GM21390 (cell line): ENCODE results near the gene FHDC1.

Source experiments
- ATAC-seq: cut with Tn5 transposase; IDR thresholded peaks from one replicate; pipeline ENCODE4 v1.9.1; 2021; ENCODE audit not compliant: unreplicated experiment

FHDC1 gene

DNA sequence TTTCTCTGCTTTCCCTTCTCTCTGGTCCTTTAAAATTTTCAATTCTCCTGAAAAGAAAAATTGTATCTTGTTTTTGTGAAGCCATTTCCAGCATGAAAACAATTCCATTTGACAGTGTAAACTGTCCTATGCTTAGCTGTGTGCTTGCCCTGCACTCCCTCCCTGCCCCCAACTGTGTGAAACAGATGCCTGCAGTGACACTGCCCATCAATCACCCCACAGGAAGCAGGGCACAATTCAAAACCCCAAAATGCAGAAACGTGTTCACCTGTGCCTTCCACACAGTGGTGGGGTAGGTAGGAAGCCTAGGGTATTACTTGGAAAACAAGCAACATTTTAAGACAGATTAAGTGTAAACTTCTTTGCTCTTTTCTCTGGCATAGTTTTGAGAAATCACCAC lies 6.2 kb upstream of the FHDC1 start:
- no peak for ATAC-seq

DNA sequence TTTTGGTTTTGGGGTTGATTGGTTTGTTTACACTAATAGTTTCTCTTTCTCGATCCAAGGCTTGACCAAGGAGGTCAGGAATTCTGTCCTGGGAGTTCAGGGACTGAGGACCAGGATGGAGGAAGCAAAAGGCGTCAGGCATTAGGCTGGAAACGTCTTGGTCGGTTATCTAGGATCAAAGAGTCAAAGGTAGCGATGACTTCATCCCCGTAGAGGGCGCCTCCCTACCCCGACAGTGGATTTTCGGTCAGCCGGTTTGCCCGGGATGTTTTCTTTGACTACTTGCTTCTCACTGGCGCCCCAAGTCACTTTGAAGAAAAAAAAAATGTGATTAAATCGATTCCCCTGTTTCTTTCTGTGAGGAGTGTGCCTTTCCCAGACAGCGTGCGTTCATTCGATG lies 980 bp upstream of the FHDC1 start:
- no peak for ATAC-seq

DNA sequence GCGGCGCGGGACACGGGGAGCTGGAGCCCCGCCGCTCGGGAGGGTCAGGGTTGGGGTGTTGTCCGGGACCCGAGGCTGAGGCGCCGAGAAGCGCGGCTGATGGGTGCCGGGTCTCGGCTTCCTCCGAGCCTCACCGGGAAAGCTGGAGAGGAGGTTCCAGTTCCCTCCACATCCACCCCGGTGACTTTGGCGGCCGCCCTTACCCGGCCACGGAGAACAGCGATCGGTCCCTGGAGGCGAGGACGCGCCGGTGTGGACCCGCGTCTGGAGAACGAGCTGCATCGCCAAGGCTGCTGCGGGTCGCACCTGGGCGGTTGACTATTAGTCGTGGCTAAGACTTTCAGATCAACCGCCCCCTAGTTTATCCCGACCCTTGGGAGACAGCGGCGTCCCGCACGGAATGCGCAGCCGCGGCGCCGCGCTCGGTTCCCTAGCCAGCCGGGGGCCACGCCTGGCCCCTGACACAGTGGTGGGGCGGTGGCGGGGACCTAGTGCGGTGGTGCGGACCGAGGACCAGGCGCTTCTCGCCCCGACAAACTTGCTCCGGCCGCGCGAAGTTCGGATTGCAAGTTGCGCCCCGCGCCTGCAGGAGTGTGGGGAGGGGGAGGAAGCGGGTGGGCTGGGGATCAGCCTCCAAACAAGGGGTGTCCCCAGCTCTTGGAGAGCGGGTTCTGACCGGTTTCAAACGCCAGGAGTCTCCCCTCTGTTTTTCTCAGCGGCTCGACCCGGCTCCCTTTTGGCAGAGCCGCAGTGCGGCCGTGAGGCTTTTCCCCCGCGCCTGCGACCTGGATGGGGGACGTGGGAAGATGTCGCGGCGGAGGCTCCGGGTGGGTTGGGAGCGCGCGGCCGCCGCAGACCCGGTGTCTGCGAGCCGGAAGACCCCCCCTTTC lies 568 bp downstream of the FHDC1 start:
- ATAC-seq, result peak; percentile 39

DNA sequence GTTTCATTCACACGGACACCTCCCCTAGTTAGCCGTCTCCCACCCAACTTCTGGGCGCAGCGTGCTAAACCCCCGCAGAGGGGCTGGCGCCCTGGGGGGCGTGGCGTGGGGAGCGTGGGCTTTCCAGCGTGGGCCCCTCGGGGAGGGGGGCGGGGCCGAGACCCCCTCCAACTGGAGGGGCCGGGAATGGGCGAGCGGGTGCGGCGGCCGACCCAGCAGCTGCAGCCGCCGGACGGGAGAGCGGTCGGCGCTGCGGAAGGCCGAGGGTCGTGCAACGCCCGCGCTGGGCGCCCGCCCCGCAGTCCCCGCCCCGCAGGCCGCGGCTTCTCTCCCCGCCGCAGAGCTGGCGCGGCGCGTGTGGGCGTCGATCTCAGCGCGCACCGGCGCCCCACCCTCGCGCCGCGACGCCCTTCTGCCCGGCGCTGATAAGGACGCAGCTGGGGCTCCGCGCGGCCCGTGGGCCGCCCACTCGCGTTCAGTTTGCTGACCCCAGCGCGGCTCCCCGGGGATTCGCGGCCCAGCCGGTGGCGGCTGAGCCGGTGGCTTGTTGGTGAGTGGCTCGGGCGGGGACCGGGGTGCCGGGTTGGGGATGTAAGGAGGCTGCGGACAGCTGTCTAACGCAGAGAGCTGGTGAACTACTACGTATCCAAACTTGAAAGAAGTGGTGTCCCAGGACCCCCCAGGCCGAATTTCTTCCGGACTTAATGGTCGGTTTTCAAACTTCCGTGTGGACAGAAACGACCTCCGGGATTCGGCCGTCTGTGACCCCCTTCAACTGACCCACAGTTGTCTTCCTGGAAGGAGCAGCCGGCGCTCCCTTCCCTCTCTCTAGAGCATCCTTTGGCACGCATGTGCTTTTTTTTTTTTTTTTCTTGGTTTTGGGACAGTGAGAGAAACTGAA lies 1.5 kb downstream of the FHDC1 start:
- no peak for ATAC-seq

DNA sequence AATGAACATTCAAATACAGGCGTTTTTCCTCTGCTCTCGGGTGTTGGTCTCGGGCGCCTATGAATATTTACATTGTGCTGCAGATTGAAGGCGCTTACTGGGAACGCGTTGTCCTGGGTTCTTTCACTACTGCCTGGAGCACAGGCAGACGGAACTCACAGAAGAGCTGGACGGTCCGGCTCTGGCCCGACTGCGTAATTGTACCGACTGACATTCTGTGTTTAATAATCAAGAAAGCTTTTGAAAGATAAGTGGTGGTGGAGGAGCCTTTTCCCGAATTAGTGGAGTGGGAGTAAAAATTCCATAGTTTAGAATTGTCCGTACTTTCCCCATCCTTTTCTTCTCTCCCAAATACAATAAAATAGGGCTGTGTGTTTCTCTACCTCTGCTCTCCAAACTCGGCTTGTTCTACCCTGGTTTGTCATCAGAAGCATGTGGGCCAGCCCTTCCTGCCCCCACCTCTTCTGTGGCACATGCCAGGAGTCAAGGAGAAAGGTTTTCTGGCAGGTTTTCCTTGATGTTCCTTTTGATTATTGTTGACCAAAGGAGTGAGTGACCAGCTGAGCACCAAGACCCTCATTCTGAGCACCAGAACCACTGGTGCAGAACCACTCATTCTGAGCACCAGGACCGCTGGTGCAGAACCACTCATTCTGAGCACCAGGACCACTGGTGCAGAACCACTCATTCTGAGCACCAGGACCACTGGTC lies 2.3 kb downstream of the FHDC1 start:
- ATAC-seq, result no peak

DNA sequence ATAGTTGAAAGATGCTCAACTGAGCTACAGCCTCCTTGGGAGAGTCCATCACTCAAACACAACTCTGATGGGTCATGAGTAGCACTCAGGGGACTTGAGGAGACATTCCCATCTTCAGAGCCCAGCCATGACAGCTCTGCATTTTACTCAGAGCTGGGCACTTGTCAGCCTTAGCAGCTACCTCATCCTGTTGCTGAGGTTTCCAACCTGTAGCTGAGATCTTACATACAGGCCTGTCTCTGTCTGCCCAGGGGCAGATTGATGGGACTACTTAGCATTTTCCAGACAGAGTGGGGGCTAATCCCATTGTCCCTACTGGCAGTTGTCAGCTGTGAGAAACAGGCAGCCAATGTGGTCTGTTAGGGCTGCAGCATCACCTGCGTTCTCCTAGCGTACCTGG lies 3.5 kb downstream of the FHDC1 start:
- no peak for ATAC-seq

DNA sequence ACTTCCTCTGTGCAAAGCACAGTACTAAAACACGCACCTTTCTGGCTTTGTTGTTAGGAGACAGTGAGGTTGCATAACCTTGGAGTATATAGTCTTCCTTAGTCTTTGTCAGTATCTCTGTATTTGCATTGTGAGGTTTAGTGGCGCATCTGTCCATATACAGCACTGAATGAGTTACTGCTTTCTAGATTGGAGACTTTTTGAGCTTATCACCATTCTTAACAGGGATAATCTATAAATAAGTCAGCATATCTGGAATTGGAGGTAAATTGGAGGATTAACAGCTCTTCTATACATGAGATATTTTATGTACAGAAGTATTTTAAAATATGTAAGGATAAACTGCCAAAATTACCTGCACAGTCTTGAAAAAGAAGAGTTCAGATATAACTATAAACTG lies 4.3 kb downstream of the FHDC1 start:
- no peak for ATAC-seq

DNA sequence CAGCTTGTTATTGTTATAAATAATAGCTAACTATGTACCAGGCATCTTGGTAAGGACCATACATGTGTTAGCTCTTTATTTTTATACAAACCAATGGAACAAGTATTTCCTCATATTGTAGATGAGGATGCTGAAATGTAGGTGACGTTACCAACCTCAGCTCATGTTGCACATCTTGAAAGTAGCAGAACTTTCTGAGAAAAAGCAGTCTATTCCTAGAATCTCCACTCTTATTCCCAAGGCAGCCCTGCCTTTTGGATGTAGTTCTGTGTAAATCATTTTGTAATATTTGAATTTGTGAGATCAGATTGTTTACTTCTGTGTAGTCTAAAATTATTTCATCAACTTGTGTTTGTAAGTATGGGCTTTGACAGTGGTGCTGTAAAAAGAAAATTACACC lies 5.3 kb downstream of the FHDC1 start:
- ATAC-seq, result no peak

DNA sequence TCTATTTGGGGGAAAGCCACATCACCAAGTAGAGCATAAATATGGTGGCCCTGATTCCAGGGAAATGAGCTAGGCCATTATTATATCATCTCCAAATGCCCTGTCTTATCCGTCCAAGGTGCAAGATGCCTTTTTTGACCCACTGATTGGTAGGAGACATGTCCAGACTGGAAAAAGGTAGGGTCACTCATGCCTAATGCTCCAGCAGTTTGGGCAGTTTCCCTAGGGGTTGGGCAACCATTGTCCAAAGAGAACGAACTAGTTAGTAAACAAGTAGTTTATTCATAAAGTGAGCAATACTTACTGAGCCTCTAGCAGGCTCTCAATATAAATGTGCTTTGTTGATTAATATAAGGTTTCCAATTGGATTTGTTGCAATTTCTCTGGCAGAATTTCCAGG lies 6.2 kb downstream of the FHDC1 start:
- no peak for ATAC-seq

DNA sequence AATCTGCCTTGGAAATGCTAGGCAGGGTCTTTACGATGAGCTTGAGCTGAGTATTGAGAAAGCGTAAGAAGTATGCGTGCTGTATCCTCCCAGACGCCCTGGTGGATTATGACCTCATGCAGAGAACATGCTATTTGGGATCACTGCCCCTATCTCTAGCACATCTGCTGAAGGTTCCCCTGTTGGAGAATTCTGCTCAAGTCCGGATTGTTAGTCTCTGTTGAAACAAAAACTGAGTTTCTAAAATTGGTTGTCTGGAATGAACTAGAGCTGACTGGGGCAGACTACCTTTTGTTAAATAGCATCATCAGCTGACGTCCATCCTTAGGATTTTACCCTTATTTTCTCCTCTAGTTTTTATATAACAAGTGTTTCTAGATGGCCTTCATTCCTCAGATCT lies 7.5 kb downstream of the FHDC1 start:
- ATAC-seq, result no peak

DNA sequence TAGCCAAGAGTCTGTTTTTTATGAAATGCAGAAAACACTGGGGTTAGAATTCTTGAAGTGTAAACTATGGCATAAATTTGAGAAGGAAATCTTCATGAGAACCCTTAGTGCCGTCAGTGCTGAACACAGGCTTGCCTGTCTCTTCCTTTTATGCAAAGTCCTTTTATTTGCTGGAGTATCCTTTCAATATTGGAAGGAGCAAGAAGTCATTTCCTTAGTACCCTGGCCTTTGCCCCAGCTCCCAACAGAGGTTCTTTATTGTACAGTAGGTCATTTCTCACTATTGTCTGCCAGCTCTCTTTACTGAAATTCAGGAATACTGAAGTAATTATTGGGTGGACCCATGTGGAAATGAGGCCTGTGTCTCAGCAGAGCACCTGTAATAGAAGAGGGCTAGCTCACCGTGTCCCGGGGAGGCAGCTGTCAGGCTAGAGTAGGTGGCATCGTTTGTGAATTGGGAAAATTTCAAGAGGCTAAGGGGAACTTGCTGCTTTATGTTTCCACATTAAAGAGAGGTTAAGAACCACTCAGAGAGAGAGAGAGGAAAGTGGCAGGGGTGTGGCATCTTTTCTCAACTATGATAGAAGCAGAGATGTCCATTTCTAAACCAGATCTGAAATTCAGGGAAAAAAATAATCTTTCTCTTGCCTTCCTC lies 8.7 kb downstream of the FHDC1 start:
- no peak for ATAC-seq

DNA sequence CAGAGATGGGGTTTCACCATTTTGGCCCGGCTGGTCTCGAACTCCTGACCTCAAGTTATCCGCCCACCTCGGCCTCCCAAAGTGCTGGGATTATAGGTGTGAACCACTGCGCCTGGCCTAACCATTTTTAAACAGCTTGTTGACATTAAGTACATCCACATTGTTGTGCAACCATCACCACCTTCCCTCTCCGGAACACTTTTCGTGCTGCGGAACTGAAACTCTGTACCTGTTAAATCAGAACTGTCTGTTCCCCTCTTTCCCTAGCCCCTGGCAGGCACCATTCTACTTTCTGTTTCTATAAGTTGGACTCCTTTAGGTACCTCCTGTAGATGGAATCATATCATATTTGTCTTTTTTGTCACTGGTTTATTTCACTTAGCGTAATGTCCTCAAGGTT lies 9.5 kb downstream of the FHDC1 start:
- no peak for ATAC-seq

DNA sequence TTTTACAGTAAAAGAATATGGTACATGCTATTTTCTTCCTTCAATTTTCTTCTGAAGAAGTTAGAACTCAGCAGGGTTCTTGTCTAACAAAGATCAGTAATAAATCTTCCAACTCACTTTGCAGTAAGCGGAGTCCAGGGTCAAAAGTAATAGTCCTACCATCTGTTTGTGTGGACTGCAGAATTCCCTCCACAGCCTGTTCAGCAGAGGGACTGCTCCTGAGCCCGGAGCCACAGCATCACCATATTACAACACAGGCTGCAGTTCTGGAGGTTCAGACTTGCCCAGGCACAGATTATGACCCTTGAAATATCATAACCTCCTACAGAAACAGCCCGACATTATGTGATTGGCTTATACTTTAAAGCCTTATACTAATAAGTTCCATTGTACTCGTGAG lies 10.3 kb downstream of the FHDC1 start:
- no peak for ATAC-seq

DNA sequence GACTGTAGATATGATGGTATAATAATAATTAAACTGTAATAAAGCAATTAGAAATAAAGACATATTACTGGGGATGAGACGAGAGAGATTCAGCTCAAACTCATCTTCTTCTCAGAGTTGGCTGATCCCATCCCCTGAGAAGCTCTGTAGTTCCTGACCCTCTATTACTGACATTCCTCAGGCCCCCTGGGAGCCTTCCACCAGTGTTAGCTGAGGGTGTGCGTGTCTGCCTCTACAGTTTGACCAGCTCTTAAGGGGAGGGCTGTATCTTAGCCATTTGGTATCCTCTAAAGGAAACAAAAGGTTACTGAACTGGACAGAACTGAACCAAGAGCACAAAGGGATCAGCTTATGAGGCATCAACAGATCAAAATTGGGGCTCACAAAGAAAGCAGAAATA lies 11.2 kb downstream of the FHDC1 start:
- no peak for ATAC-seq

DNA sequence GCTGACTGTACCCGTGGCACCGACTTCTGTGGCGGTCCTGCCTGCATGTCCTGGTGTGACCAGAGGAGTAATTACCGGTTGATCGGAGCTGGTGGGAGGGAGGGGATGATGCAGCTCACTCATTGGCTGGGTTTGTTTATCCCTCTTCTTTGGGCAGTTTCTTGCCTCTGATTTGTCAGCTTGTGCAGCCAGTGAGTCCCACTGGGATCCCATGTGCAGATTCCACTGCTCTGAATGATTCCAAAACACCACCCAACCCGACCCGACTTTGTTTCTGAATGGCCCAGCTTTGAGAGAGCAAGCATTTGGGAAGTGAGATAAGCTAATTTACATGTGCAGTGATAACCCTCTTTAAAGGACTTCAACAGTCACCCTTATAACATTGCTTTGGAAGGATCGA lies 13.8 kb downstream of the FHDC1 start:
- no peak for ATAC-seq

DNA sequence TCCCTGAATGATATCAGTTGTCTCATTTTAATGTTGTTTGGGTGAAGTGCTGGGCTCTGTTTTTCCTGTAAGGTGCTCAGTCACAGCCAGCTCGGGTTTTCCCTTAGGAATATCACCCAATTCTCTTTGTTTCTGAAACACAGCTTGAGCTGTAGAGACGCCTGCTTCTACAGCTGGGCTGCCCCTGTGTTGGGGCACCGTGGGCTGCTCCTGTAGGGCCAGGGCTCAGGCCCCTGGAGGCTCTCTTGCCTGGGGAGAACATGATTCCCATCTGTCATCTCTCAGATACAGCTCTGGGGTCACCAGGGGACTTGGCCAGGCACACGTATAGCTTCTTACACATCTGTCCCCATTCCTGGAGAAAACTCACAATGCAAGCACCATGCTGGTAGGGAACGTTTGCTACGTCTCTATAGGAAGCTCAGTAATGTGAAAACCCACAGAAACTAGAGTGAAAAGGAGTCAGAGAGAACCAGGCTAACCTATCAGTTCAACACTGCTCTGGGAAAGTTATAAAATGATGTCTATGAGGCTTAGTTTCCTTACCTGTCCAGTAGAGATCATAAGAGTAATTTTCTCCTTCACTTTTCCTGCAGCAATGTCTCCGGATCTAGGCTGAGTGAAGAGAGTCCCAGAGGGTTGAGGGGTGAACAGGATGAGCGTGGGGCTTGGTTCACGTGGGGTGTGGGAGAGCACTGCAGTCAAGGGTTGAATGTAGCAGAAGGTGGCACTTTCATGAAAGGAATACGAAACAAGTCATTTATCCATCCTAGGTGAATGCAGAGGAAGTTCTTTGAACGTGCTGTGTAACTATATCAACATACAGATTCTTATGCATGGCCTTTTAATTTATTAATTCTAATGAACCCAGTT lies 14.5 kb downstream of the FHDC1 start:
- ATAC-seq, result no peak

DNA sequence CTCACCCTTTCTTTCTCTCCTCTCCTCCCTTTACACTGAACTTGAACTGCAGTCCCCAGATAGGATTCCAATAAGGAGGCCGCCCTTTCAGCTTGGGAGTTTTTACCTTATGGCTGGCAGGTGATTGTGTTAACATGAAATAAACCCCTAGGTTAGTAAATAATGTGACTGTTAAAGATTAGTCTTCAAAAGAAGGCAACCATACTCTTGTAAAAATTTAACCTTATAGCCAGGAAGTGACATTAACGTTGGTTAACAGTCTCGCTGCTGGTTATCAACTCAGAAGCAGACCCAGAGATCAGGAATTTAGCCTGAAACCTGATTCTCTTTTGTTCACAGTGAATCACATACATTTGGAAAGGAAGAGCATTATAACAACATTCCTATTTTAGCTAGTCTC lies 15.2 kb downstream of the FHDC1 start:
- ATAC-seq, result no peak

DNA sequence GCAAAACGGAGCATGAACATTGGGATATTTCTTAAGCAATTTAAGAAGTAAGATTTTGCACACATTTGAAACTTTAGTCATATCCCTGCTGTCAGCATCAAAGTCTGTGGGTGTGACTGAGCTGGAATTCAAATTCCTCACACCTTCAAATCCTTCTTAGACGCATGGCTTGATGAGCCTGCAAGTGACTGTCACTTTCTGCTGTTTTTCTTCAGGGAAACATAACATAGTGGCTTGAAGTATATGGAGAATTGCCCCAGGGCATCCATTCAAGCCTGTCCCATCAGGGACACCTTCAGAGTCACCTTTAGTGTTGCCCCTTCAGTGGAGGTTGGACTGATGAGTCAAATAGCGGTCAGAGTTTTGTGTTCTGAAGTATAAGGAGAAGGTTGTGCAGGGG lies 17.4 kb downstream of the FHDC1 start:
- ATAC-seq, result no peak

DNA sequence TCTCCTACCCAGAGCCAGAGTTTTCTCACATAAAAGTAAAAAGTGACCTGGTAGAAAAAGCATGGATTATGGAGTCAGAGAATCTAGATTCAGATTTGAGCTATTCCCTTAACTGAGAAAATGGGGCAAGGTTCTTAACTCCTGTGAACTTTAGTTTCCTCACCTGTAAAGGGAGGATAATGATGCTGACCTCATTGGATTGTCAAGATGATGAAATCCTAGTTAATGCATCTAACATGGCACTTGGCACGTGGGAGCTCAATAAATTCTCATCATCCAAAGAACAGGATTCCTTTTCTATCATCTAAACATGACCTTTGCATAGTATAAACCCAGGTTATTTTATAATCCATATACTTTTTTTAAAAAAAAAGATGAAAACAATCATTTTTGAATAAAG lies 18.6 kb downstream of the FHDC1 start:
- no peak for ATAC-seq

DNA sequence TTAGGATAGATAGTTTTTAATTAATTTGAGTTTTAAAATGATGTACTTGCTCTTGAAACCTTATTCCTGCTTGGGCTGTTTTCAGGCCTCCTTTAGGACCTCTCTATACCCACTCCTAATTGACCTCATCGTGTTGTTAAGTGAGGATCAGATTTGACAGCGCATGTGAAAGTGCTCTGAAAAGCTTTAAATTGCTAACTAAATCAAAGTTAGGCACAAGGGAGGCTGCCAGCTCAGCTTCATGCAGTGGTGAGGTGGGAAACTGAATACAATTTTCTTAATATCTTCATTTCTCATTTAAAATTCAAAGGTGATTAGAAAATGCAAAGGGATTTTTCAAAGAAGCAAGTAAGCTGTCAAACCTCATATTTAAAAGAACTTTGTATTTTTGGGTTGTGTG lies 20.0 kb downstream of the FHDC1 start:
- ATAC-seq, result no peak
